Activated T-cell treated with anti-CD3 and anti-CD28 coated beads, Interleukin-2, amount 50 U/mL, for 1 hour (primary cell): Measurements from ENCODE around the gene SLC35F5.
"Not testable (repeated sequence)": the region's sequence is repeated elsewhere in the genome, so short reads cannot be mapped to it uniquely, and the experiment has no call there.

Experiments
- DNase-seq: peaks from one replicate; pipeline ENCODE4 v3.0.0-alpha.2; 2020

The SLC35F5 gene, protein sequence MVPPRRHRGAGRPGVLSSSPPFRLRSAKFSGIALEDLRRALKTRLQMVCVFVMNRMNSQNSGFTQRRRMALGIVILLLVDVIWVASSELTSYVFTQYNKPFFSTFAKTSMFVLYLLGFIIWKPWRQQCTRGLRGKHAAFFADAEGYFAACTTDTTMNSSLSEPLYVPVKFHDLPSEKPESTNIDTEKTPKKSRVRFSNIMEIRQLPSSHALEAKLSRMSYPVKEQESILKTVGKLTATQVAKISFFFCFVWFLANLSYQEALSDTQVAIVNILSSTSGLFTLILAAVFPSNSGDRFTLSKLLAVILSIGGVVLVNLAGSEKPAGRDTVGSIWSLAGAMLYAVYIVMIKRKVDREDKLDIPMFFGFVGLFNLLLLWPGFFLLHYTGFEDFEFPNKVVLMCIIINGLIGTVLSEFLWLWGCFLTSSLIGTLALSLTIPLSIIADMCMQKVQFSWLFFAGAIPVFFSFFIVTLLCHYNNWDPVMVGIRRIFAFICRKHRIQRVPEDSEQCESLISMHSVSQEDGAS

GRCh38 chr2:113756355-113757137 is at the start of gene SLC35F5:
SLC35F5 (minus strand) TSS chr2:113756642; CDS start chr2:113756409, 233 bp downstream.
- peak; percentile 95 for DNase-seq

DNA sequence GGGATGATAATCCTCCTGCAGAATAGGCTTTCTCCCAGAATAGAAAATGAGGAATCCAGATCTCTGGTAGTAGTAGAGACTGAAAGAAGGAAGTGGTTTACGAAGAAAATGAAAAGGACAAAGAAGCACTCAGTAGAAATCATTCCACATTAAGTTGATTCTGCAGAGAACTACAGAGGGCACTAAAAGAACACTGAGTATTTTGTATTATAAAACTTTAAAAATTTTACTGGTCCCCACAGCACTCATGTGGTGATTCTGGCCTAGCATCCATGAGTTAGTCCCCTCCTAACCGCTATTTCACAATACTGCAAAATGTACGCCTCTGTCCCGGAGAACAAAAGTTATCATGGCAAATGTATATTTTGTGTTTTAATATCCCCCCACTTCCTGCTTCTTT is 42.9 kb upstream of the SLC35F5 start:
- DNase-seq = no peak

- DNase-seq = no peak
Observed at GRCh38 chr2:113797237-113797636, 40.8 kb upstream of the SLC35F5 start.

GRCh38 chr2:113796592-113797175 is 40.2 kb upstream of the SLC35F5 start:
- no peak for DNase-seq

DNA sequence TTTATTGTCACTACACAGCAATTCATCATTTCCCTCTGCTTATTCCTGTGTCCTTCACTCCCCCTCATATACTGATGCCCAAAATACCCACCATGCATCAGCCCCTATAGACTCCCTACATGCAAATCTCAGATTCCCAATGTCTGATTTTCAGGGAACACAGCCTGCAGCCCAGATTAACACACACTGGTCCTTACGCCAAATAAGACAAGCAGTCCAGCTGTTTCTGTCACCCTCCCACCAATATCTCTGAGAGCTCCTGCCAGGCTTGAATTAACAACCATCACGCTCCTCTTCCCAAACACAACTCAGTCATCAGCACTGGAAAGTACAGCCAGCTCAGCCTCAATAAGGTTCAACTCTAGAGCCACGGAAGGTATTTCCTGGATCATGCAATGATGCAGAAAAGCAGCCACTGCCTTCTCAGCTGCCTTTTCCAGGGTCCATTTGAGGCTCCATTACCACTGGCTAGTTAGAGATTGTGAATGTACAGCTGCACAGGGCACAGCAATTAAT is 39.0 kb upstream of the SLC35F5 start:
- DNase-seq = no peak

GRCh38 chr2:113791697-113792590 is 35.5 kb upstream of the SLC35F5 start:
- DNase-seq = no peak

- DNase-seq = no peak
Observed at GRCh38 chr2:113784823-113785744, 28.6 kb upstream of the SLC35F5 start.

DNA sequence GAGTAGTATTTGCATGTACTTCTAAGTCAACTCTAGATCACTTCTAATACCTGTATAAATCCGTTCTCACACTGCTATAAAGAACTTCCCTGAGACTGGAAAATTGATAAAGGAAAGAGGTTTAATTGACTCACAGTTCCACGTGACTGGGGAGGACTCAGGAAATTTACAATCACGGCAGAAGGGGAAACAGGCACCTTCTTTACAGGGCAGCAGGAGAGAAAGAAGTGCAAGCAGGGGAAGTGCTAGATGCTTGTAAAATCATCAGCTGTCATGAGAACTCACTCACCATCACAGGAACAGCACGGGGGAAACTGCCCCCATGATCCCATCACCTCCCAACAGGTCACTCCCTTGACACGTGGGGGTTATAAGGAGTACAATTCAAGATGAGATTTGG is 24.0 kb upstream of the SLC35F5 start:
- no peak for DNase-seq

GRCh38 chr2:113777371-113777770 is 20.9 kb upstream of the SLC35F5 start:
- no peak for DNase-seq

DNA sequence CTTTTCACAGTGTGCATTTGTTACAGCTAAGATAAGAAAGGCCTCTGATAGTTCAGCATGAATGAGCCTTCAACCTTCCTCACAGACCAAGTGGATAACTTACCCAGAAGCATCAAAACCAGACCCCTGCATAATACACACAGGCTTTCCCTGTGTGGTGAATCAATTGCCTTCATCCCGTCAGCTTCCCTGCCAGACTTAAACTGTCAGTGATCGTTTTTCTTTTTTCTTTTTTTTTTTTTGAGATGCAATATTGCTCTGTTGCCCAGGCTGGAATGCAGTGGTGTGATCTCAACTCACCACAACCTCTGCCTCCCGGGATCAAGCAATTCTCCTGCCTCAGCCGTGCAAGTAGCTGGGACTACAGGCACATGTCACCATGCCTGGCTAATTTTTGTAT is 20.5 kb upstream of the SLC35F5 start:
- DNase-seq = no peak

DNA sequence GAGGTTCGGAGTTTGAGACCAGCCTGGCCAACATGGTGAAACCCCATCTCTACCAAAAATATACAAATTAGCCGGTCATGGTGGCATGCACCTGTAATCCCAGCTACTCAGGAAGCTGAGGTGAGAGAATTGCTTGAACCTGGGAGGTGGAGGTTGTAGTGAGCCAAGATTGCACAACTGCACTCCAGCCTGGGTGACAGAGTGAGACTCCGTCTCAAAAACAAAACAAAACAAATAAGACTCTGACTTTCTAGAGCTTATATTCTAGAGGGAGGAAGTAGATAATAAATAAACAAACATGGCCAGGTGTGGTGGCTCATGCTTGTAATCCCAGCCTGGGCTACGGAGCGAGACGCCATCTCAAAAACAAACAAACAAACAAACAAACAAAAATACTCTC is 18.2 kb upstream of the SLC35F5 start:
- not testable (repeated sequence) for DNase-seq

- DNase-seq = no peak
Observed at GRCh38 chr2:113770929-113771328, 14.5 kb upstream of the SLC35F5 start.

GRCh38 chr2:113769555-113769954 is 13.1 kb upstream of the SLC35F5 start:
- DNase-seq = no peak

- no peak for DNase-seq
Observed at GRCh38 chr2:113768770-113769169, 12.3 kb upstream of the SLC35F5 start.

DNA sequence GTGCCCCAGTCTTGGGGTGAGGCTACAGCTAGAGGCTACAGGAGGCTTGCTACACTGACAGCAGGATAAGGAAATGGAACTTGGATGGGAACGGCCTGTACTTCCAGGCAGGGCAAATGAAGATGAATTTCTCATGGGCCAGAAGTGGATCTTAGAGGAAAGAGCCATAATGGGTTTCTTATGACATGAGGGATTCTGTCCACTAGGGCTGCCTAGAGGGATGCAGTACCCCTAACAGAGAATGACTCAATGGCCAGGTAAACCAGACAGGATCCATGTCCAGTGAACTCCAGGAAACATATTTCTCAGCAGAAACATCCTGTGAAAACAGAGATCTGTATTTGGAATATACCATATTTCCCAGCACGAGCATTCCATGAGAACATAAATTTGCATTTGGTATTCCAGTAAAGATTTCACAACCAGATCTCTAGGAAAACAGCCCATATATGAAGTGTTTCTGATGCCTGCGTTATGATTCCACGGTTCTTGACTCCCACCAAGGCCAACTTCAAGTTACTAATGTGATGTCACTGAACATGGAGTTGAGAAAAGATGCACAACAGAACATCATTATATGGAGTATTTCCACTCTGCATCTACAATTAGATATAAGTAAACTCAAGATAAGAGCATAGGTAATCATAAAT is 11.5 kb upstream of the SLC35F5 start:
- DNase-seq = no peak

DNA sequence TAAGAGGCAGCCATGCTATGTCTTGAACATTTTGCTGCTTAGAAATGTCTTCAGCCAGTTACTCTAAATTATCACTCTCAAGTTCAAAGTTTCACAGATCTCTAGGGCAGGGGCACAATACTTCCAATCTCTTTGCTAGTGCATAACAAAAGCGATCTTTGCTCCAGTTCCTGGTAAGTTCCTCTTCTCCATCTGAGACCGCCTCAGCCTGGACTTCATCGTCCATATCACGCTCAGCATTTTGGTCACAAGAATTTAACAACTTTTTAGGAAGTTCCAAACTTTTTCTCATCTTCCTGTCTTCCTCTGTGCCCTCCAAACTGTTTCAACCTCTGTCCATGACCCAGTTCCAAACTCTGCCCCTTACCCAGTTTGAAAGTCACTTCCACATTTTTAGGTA is 8.8 kb upstream of the SLC35F5 start:
- DNase-seq = no peak

GRCh38 chr2:113762377-113763118 is 6.1 kb upstream of the SLC35F5 start:
- no peak for DNase-seq

GRCh38 chr2:113760400-113760799 is 4.0 kb upstream of the SLC35F5 start:
- no peak for DNase-seq

DNA sequence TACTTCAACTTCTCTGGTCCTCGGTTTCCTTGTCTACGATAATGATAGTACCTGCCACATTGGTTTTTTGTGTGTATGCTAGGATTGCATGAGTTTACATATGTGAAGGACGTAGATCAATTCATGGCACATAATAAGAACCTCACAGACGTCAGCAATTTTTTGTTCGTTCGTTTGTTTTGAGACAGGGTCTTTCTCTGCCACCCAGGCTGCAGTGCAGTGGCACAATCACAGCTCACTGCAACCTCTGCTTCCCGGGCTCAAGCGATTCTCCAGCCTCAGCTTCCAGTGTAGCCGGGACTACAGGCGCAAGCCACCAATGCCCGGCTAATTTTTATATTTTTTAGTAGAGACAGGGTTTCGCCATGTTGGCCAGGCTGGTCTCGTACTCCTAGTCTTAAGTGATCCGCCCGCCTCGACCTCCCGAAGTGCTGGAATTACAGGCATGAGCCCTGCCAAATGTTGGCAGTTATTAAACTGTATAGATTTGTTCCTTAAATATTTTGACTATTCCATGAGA is 756 bp upstream of the SLC35F5 start:
- peak; percentile 25 for DNase-seq
